ENCODE measurements around the gene CELA2A.

Gene CELA2A

DNA sequence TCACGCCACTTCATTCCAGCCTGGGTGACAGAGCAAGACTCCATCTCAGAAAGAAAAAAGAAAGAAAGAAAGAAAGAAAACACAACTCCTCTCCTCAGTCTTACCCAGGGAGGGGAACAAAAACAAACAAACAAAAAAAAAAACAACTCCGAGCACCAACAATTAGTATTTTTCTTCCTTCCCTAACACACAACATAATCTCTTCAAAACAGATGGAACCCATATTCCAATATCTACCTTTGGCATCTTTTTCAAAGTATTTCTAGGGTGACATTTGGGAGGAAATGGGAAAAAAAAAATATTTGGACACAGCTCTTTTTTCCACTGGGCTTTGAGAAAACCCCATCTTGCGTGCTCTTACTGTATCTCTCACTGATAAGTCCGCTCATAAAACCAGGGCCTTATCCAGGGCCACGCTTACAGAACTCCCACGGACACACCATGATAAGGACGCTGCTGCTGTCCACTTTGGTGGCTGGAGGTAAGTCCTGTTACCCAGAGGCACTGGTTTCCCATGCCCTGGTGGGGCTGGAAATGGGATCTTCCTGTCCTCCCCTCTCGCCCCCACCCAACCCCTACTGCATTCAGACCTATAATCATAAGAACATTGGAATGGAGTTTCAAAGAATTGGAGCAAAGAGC is at the start of gene CELA2A:
Gene CELA2A, plus strand, starts transcription at position 420 of the 642 bp plus-strand sequence. Its CDS starts 22 bp downstream, at position 442.
- Histone ChIP-seq H3K27me3 (ENCODE audit: insufficient read depth, low read depth) (no peaks in the 10 kb centered on the region), H3K36me3 (ENCODE audit: insufficient read depth) (no peaks in the 10 kb centered on the region), H3K9ac (no peak within 1 kb of the TSS), H2AFZ (ENCODE audit: low read depth) (no peak within 1 kb of the TSS), H3K4me1 (ENCODE audit: low read depth, poor library complexity, severe bottlenecking) (no peaks in the 10 kb centered on the region), H3K27ac (no peak within 1 kb of the TSS), H3K79me2 (ENCODE audit: insufficient read depth, low read depth) (no peaks in the 10 kb centered on the region), H4K20me1 (ENCODE audit: insufficient read depth) (no peaks in the 10 kb centered on the region), H3K4me2 (no peak within 1 kb of the TSS), H3K4me3 (IDR thresholded peaks at IDR 0.05; ENCODE audit: insufficient read depth, low read depth, low read length) (no peak within 1 kb of the TSS)
- TF ChIP-seq, protein P1, sequence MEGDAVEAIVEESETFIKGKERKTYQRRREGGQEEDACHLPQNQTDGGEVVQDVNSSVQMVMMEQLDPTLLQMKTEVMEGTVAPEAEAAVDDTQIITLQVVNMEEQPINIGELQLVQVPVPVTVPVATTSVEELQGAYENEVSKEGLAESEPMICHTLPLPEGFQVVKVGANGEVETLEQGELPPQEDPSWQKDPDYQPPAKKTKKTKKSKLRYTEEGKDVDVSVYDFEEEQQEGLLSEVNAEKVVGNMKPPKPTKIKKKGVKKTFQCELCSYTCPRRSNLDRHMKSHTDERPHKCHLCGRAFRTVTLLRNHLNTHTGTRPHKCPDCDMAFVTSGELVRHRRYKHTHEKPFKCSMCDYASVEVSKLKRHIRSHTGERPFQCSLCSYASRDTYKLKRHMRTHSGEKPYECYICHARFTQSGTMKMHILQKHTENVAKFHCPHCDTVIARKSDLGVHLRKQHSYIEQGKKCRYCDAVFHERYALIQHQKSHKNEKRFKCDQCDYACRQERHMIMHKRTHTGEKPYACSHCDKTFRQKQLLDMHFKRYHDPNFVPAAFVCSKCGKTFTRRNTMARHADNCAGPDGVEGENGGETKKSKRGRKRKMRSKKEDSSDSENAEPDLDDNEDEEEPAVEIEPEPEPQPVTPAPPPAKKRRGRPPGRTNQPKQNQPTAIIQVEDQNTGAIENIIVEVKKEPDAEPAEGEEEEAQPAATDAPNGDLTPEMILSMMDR (conservative IDR thresholded peaks at IDR 0.05; ENCODE audit: low read depth, low read length) = no peak

GRCh38 chr1:15407580-15407979 is 49.0 kb upstream of the CELA2A start:
- TF ChIP-seq, protein P1 (conservative IDR thresholded peaks at IDR 0.05; ENCODE audit: low read depth, low read length) = no peak
- Histone ChIP-seq H3K27me3 (ENCODE audit: insufficient read depth, low read depth) (peaks cover 9% of the 10 kb centered on the region; the same call in 1 of the 2 replicates), H3K4me2 (no peak overlapping the region), H3K4me3 (IDR thresholded peaks at IDR 0.05; ENCODE audit: insufficient read depth, low read depth, low read length) (no peak overlapping the region), H3K36me3 (ENCODE audit: insufficient read depth) (no peaks in the 10 kb centered on the region), H3K4me1 (ENCODE audit: low read depth, poor library complexity, severe bottlenecking) (peaks cover 5% of the 10 kb centered on the region), H4K20me1 (ENCODE audit: insufficient read depth) (no peaks in the 10 kb centered on the region), H3K79me2 (ENCODE audit: insufficient read depth, low read depth) (no peaks in the 10 kb centered on the region; the same call in 1 of the 2 replicates), H2AFZ (ENCODE audit: low read depth) (no peak overlapping the region), H3K27ac (no peak overlapping the region), H3K9ac (no peak overlapping the region)

DNA sequence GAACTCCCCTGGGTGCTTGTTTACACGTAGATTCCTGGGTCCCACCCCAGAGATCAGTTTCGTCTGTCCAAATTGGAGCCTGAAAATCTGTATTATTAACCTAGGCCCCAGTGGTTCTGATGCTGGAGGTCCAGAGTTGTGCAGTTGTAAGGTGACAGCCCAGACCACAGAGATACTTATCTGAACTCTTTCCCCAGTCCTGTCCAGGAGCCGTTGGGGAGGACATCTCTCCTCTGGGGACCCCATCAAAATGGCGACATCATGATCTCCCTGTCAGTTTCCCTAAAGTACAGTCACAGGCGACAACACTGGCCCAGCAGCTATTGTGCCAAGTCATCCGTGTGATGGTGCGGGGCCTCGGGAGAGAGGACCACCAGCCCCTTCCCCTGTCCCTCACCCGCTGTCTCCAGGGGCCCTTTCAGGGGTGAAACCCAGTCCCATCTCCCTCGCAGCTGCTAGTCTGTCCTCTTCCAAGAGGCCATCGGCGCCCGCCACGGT is 47.6 kb upstream of the CELA2A start:
- Histone ChIP-seq H3K4me1 (ENCODE audit: low read depth, poor library complexity, severe bottlenecking) (peaks cover 5% of the 10 kb centered on the region), H3K36me3 (ENCODE audit: insufficient read depth) (no peaks in the 10 kb centered on the region), H3K9ac (peak overlapping the region; percentile 81; the same call in 1 of the 2 replicates), H3K27ac (peak overlapping the region; percentile 26; the same call in 1 of the 2 replicates), H3K4me2 (peak overlapping the region; percentile 80), H4K20me1 (ENCODE audit: insufficient read depth) (no peaks in the 10 kb centered on the region), H3K4me3 (IDR thresholded peaks at IDR 0.05; ENCODE audit: insufficient read depth, low read depth, low read length) (no peak overlapping the region), H2AFZ (ENCODE audit: low read depth) (peak overlapping the region; percentile 79), H3K27me3 (ENCODE audit: insufficient read depth, low read depth) (peaks cover 9% of the 10 kb centered on the region; the same call in 1 of the 2 replicates), H3K79me2 (ENCODE audit: insufficient read depth, low read depth) (no peaks in the 10 kb centered on the region; the same call in 1 of the 2 replicates)
- TF ChIP-seq, protein P1 (conservative IDR thresholded peaks at IDR 0.05; ENCODE audit: low read depth, low read length) = no peak

DNA sequence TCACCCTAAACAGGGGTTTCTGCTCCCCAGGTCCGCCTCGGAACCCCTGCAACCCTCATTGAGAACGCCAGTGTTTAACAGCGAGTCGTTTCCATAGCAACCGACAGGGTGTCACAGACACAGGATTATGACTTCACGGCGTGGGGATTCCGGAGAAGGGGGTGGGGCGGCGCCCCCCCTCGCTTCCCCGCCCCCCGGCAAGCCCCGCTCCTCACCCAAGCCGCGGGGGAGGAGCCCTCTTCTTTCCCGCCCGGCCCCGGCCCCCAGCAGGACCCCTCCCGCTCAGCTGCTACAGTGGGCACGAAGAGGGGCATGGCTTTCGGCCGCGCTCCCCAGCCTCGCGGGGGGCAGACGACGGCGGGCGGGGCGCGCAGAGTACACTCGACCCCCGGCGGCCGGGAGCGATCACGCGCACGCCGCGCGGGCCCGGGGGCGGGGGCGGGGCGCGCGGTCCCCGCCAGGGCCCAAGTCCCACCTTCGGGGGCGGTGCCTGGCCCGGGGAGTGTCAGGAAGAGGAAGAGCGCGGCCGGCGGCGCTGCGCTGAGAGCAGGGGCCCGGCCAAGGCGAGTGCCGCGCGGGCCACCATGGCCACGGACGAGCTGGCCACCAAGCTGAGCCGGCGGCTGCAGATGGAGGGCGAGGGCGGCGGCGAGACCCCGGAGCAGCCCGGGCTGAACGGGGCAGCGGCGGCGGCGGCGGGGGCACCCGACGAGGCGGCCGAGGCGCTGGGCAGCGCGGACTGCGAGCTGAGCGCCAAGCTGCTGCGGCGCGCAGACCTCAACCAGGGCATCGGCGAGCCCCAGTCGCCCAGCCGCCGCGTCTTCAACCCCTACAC is 46.9 kb upstream of the CELA2A start, which contains the start of gene EFHD2:
Gene EFHD2, plus strand, starts transcription at position 501 of the 835 bp plus-strand sequence. Its CDS starts 84 bp downstream, at position 585.
- Histone ChIP-seq H3K27ac (peak within 1 kb of the TSS; percentile 26; the same call in 1 of the 2 replicates), H3K79me2 (ENCODE audit: insufficient read depth, low read depth) (no peaks in the 10 kb centered on the region; the same call in 1 of the 2 replicates), H4K20me1 (ENCODE audit: insufficient read depth) (no peaks in the 10 kb centered on the region), H3K4me2 (peak within 1 kb of the TSS; percentile 84), H3K36me3 (ENCODE audit: insufficient read depth) (no peaks in the 10 kb centered on the region), H3K27me3 (ENCODE audit: insufficient read depth, low read depth) (peaks cover 9% of the 10 kb centered on the region; the same call in 1 of the 2 replicates), H3K4me1 (ENCODE audit: low read depth, poor library complexity, severe bottlenecking) (peaks cover 5% of the 10 kb centered on the region), H3K9ac (peak within 1 kb of the TSS; percentile 81), H2AFZ (ENCODE audit: low read depth) (peak within 1 kb of the TSS; percentile 79), H3K4me3 (IDR thresholded peaks at IDR 0.05; ENCODE audit: insufficient read depth, low read depth, low read length) (peak within 1 kb of the TSS; percentile 63)
- TF ChIP-seq, protein P1 (conservative IDR thresholded peaks at IDR 0.05; ENCODE audit: low read depth, low read length) = no peak
